Left renal pelvis (tissue), 4 donors: ENCODE data around the gene HSD11B2. TPM values are rescaled to one million over a fixed set of nuclear protein-coding genes. Genes with fewer than 3 reads are reported as not detected.

Experiments used
- DNase-seq, 4 donors: peaks; one replicate each; pipeline ENCODE4 v3.0.0-alpha.2; 2013; ENCODE audit warnings: low read depth in 4 of 4, low spot score in 3 of 4
- polyA plus RNA-seq, 4 donors: library from polyadenylated mRNA; unstranded; fragments of 120-200 nt; gene quantifications; one replicate each; pipeline ENCODE4 v1.2.1, GENCODE V29; 2013; ENCODE audit not compliant: insufficient read length in 4 of 4

The HSD11B2 gene
- 10 to 100 TPM; 16.5 to 74.4 (median 45.6) TPM for polyA plus RNA-seq

DNA sequence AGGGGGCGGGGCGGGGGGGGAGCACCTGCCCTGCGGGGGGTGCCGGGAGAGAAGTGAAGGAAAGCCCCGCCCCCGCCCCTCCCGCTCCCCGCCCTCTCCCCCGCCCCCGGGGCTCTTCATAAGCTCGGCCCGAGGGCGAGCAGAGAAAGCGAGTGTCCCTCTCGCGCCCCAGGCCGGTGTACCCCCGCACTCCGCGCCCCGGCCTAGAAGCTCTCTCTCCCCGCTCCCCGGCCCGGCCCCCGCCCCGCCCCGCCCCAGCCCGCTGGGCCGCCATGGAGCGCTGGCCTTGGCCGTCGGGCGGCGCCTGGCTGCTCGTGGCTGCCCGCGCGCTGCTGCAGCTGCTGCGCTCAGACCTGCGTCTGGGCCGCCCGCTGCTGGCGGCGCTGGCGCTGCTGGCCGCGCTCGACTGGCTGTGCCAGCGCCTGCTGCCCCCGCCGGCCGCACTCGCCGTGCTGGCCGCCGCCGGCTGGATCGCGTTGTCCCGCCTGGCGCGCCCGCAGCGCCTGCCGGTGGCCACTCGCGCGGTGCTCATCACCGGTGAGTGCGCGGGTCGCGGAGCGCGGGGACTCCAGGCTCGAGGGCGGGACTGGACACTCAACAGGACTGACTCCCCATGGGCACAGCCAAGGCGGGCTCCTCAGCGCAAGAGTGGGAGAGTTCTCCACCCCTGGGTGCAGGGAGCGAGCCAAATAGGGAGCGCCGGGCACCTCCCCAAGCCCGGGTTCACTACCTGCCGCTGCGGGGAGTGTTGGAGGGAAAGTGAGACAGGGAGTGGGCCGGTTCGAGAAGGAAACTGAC is at the start of gene HSD11B2:
Gene HSD11B2, plus strand, starts transcription at position 145 of the 798 bp plus-strand sequence. Its CDS starts 128 bp downstream, at position 273.
- no peak for DNase-seq

DNA sequence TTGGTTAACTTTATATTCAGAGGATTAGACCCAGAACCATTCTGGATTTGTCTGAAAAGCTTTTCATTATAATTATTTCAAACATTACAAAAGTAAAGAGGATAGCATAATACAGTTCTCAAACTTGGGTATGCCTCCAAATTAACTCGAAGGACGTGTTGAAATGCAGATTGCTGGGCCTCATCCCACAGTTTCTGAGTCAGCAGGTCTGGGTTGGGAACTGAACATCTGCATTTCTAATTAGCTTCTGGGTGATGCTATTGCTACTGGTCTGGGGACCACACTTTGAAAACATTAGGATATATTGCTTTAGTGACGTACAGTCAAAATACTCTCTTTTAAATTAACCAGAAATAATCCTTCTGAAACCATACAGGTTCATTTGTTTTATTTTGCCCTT is 47.6 kb upstream of the HSD11B2 start:
- no peak for DNase-seq

DNA sequence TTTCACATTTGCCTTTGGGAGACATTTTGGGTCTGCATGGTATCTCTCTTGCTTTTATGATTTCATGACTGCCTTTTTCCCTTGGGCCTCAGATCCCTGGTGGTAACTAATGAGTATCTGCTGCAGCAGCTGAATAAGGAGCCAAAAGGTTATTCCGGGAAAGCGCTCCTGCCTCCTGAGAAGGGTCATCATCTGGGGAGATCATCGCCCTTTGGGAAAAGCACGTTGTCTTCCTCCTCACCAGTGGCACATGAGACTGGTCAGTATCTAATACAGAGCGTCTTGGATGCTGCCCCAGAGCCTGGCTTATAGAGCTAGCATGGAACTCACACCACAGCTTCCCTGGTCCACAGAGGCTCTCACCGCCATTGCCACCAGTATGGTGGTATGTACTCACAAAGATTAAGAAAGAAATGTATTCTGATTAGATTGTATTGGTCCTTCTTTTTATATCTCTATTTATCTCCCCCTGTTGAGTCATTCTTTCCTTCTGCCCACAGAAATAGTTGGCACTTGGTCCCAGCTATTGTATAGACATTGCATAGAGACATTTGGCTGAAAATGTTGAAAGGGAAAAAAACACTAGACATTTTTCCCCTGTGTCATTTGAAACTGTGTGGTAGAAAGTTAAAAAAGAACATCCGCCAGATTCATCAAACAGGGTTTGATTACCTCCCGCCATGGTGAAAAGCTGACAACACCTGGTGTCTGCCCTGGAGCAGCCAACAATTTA is 46.0 kb upstream of the HSD11B2 start:
- DNase-seq, result no peak

DNA sequence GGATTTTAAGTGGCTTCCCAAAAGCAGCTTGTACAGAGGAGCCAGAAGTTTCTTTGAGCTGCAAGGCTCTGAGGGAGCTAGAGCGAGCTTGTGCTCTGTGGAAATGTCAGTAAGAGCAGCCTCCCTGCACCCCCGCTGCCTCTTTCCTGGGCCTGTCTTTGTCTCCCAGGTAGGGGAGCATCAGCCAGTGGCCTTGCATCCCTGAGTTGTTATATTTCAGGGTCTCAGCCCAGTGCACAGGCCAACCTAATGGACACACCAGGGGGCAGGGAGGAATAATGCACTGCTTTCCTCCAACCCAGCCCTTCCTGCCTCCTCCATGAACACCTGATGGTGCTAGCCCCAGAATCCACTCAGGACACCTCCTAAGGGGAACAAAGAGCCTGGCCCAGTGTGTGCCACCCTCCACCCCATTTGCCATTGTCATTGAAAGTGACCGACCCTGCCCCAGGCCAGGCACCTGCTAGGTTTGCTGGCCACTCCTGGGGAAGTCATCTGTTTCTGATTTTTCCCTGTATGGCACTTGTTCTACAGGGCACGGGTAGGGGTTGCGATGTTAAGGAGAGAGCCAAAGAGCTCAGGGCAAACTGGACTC is 44.0 kb upstream of the HSD11B2 start:
- DNase-seq, result no peak

DNA sequence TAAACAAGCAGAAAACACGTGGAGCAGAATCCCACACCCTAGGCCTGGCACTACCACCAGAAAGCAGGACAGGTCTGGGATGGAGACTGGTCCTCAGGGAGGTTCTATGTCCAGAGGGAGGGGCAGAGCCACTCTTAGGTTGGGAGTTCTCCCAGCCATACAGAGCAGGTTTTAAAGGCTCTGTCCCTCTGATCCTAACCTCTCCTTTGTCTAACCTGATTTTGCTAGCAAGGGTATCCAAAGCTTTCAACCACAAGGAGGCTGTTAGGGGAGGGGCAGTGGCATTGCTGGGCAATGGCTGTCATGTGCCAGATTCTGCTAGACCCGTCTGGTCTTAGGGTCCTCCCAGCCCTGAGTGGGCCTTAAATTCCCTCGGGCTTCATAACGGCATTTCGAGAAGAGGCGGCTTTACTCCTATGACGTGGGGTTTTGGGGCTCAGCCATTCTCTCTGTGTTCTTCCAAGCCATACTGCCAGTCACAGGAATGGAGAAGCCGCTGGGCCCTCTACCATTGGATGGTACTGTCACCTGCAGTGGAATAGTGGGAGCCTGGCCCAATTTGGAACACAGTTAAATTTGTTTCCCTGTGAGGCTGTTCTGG is 43.3 kb upstream of the HSD11B2 start:
- DNase-seq, result no peak

DNA sequence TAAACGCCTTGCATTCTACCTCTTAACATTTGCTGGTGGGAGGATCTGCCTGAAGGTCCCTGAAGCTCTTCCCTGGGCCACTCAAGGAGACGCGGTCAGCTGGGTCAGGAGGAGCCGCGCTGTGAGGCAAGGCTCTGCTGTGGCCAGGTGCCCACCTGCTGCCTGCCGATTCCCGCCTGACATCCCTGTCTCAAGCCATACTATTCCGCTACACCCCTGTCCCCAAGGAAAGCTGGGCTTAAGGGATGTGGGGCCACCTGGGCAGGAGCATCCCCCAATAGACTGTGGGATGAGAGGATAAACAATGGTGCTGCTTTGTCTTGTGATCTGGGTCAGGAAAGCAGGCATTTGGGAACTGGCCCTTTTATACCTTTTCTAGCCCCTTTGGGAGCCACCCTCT is 42.7 kb upstream of the HSD11B2 start:
- no peak for DNase-seq

DNA sequence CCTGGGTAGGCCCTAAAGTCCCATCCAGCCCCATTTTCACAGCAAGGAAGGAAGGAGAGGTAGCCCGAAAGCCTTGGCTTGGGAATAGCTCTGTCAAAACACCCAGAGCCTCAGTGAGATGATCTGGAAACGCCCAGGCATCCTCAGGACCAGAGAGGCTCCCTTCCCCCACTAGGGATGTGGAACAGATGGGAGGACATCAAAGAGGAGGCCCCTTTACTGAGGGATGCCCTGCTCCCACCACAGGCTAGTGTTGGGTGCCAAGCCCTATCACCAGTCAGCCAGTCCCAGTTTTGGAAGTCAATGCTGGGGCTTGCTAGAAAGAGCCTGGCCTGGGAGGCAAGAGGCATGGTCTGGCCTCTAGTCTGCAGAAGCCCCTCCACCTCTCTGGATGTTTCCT is 42.3 kb upstream of the HSD11B2 start:
- no peak for DNase-seq

DNA sequence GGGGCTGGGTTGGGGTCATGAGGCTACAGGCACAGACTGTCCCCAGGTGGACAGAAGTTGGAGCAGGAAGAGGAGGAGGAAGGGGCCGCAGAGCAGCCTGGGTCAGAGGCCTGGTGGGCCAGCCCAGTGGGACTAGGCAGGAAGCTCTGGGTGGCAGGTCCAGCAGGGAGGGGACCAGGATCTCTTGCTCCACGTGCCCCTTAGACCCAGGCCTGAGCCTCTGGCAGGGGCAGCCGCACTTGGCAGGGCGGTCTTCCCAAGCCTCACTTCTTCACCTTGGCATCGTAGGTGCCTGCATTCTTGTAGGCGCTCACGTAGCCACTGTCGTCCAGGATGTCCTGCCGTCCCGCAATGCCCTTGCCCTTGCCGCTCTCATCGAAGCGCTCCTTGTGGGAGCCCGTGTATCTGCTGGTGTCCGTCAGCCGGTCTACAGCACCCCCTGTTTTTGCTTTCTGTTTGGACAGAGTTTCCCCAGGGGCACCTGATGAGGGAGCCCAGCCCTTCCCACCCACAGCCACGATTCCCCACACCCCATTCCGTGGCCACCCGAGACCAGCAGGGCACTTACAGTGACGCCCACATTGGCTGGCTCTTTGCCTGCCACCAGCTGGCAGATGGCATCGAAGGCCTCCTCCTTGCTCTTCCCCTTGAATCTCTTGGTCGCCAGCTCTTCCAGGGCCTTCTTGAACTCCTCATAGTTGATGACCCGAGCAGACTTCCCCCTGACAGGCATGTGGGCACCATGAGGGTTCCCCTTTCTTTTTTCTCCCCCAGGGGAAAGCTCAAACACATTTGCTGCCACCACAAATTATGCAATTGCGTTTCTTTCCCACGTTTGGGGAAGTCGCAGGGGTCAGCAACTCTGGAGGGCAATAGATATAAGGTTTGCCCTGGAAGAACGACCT is 40.8 kb upstream of the HSD11B2 start:
- no peak for DNase-seq

DNA sequence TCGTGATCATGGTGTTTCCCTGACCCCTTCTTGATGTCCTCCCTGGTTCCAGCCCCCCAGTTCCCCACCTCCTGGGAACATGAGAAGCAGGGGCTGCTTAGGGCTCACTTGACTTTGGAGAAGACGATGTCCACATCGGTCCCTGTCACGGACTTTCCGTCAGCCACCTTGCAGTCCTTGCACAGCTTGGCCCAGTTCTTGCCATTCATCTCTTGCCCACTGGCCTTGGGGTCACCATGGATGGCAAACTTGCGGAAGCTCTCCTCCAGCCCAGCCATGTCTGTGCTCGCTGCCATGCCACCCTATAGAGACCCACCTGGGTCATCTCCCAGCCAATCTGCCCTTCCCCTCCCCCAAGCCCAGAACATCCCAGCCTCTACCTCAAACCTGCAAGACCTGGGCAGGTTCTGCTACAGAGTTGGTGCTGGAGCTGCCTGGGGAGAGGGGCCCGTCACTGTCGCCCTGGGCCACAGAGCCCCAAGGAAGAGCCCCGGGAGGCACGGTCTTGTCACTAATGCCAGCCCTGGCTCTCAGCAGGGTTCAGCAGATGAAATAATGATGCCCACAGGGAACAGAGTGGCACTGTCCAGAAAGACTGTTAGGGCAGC is 40.0 kb upstream of the HSD11B2 start:
- no peak for DNase-seq

DNA sequence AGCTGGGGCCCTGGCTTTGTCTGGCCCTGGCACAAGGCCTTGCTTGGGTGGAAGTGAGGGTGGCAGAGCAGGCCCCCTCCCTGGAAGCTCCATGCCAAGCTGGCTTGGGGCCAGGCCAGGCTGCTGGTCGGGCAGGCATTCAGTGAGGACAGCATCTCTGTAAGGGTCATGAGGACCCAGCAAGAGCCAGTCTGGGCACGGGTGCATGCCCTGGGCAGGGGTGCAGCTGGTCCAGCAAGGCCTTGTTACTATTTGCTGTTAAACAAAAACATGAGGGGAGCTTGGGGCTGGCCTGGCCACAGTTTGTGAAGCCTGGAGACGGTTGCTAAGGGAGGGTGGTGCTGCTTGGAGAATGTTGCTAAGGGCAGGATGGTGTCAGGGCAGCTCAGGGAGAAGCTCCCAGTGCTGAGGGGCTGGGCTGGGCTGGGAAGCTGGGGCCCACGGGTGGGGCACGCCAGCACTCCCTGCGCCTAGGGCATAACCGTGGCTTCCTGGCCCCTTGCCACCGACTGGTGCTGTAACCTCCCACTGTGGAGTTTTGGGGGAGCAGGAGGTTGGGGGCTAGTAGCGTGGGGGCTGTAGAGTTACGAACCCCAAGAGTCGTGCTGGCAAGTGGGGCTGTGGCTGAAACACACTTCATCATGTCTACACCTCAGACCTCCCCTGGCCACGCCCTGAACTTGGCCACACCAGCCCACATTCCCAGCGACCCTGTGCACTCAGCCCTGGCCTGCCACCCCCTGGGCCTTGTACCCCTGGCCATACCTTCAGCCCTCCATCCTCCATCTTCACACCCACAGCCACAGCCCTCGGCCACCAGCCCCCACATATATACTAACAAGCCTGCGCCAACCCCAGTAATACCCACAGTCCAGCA is 39.3 kb upstream of the HSD11B2 start:
- DNase-seq, result no peak

DNA sequence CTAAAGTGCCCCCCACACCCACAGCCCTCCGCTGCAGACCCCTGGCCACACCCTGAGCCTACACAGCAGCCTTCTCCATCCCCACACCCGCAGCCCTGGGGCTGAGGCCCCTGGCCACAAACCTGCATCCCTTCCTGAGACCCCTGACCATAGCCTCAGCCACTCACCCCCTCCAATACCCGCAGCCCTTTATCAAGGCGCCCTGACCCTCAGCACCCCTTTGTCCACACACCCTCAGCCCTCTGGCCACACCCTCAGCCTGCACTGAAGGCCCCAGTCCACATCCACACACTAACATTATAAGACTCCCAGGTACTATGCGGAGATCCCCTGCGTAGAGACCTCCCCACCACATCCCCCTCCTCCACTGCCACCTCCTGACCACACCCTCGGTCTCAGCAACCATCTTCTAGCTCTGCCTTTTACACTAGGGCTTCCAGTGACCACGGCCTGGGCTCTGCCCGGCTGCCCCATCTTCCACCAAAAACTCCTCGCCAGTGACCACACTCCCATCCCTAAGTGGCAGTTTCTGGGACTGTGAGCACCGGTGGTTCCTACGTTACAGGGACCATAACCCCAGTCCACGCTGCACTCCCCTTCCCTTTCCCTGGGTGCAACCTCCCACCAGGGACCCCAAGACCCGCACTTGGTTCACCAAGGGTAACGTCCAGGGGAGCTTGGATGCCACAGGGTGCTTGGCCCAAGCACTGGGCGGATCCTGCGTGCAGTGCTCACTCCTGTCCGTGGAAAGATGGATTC is 38.4 kb upstream of the HSD11B2 start:
- no peak for DNase-seq

DNA sequence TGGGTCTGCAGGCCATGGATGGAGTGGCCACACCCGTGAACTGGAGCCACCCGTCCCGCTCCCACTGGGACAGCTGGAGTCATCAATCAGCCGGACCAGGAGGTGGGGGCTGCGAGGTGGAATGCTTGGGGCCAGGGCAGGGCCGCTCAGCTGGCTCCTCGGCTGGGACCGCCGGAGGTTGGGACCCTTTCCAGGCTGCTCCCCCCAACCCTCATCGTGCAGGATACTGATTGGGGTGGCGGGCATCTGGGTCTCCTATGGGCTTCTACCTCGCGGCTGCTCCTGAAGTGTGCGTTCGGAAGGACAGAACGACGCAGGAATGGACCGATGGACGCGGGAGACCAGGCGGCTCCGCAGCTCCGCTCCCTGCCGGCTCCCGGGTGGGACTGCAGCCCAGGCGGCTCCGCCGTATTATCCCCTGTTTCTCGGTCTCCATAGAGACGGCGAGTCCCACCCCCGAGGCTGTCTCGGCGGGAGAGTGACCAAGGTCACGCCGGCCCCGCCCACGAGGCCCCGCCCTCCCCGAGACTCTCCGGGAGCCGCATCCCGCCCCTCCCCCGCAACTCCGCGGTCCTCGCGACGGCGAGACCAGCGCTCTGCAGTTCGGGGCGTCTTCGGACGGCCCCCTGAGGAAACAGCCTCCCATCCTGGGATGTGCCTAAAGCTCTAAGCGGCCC is 37.7 kb upstream of the HSD11B2 start, which contains the start of gene TPPP3:
Gene TPPP3, minus strand, starts transcription at position 388 of the 677 bp plus-strand sequence. CDS start 2,387 bp downstream, outside the sequence.
- DNase-seq, result peak in 1 of 4 donors; percentile 79

DNA sequence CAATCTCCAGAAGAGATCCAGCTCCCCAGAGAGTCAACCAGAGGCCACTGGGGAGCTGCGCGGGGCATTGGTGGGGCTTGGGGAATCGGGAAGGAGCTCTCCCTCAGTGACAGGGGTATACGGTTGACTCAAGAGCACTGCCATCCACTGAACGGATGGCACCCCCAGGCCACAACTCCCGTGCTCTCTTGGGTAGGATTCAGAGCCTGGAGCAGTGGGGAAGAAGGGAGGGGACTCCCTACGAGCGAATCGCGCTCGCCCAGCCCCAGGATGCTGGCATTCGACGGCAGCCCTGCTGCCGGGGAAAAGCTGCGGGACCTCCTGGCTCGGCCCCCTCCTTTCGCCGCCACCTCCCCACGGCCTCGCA is 37.1 kb upstream of the HSD11B2 start:
- DNase-seq, result no peak

DNA sequence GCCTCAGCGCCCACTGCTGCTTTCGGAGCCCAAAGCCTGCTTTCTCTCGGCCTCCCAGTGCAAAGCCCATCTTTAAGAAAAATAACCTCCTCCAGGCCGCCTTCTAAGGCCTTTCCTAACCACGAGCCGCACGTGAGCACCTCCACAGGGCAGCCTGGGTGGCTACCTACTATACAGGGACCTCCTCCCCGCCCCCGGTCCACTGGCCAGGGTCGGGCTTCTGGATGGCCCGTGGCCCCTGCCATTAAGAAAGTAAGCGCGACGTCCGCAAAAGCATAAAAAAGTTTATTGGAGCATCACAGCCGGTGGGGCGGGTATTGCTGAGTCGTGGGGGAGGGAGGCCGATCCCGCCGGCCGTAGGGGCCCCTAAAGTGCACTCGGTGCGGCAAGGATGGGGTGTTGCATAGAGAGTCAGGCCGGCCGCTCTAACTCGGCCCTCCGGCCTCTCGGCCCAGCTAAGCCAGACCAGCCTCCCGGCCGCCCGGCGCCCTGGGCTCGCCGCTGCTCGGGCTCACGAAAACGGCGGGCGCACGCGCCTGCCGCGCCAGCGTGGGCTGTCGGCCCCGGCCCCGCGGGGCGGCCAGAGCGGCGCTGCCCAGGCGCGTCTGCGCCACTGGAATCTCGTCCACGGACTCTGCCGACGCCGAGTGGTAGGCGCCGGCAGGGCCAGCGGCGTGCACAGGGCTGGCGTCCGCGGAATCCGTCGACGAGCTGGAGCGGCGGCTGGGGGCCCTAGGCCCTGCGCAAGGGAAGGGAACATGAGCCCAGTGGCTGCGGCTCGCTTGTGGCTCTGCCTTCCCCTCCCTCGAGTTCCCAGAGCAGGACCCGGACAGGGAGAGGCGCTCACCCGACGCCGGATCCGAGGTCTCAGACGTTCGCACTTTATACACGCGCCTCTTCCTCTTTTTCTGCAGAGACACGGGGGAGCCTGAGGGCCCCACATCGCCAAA is 36.5 kb upstream of the HSD11B2 start:
- DNase-seq, result no peak

DNA sequence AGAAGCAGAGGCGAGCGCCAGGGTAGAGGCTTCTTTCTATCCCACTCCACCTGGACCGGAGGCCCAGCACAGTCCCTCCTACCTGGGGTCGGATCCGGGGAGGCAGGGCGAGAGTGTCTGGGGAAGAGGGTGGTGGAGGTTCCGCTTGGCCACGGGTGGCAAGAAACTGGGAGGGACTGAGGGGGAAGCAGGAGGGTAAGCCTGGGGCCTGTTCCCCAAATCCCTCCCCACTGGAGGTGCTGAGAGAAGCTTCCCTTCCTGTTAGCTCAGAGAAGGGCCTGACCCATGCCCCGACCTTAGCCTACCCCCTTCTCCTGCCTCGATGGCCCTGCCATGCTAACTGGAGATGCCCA is 35.8 kb upstream of the HSD11B2 start:
- DNase-seq, result no peak

DNA sequence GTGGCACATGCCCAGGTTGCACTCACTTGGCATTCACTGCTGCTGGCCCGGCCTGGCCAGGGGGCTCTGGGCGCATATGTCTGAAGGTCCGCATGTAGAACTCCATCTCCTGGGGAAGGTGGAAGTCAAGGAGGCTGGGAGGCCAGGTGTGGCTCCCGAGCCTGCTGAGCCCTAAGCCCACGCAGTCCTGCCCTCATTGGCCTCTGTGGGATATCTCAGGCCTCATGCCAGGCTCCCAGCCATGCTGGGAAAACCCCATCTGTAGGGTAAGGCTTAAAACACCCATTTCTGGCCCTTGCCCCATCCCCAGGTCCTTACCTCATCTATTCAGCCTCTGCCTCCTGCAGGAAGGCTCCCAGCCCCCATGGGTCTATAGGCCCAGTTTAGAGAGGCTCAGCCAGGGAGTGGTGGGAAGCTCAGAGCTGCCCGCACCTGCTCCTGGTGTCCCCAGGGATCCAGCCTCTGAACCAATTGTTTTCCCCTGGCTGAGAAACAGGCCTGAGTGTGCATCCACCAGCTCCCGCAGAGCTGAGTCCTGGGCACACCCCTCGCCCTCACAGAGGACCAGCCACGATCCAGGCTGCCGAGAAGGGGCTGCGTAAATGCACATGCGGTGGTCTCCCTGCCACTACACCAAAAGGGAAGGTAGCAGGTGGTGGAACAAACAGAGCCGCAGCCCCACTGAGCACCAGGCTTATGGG is 35.3 kb upstream of the HSD11B2 start:
- DNase-seq, result no peak
